GM23338 (cell line): Measurements from ENCODE around the gene BATF3. TPM values are rescaled to one million over a fixed set of nuclear protein-coding genes. Genes with fewer than 3 reads are reported as not detected.

ENCODE experiments used
- ATAC-seq: fragments of 200-7000 bp; cut with Tn5 transposase; 3 replicates; pipeline ENCODE4 v1.9.1; 2020
- DNase-seq: peaks from one replicate; pipeline ENCODE4 v3.0.0-alpha.2; 2015; ENCODE audit warnings: low spot score
- H2AFZ ChIP-seq: fragments of 200-600 bp; sonication (generic); 2 replicates; pipeline ENCODE4 v1.8.0; 2016; ENCODE audit warnings: antibody characterized with exemption, mild to moderate bottlenecking, moderate library complexity
- H3F3A ChIP-seq: fragments of 200-600 bp; sonication (generic); replicated peaks from 2 replicates; pipeline ENCODE4 v1.8.0; 2017; ENCODE audit warnings: antibody characterized with exemption, mixed run types, low read depth
- H3K27ac ChIP-seq: fragments of 200-600 bp; sonication (generic); 2 replicates; pipeline ENCODE4 v1.6.1; 2016; ENCODE audit warnings: low read depth
- H3K27me3 ChIP-seq: fragments of 200-600 bp; sonication (generic); 2 replicates; pipeline ENCODE4 v1.8.0; 2016; ENCODE audit warnings: mild to moderate bottlenecking, mixed run types, moderate library complexity; ENCODE audit not compliant: insufficient read depth
- H3K36me3 ChIP-seq: fragments of 200-600 bp; sonication (generic); 2 replicates; pipeline ENCODE4 v1.8.0; 2016; ENCODE audit warnings: mild to moderate bottlenecking; ENCODE audit not compliant: insufficient read depth
- H3K4me1 ChIP-seq: fragments of 200-600 bp; sonication (generic); 2 replicates; pipeline ENCODE4 v1.8.0; 2016; ENCODE audit warnings: mild to moderate bottlenecking, moderate library complexity; ENCODE audit not compliant: insufficient read depth
- H3K4me2 ChIP-seq: fragments of 200-600 bp; sonication (generic); 2 replicates; pipeline ENCODE4 v1.7.1; 2017; ENCODE audit warnings: mixed run types
- H3K4me3 ChIP-seq: fragments of 200-600 bp; sonication (generic); 2 replicates; pipeline ENCODE4 v1.6.1; 2016; ENCODE audit warnings: mixed run types
- H3K79me2 ChIP-seq: fragments of 200-600 bp; sonication (generic); replicated peaks from 2 replicates; pipeline ENCODE4 v1.8.0; 2017; ENCODE audit warnings: mild to moderate bottlenecking; ENCODE audit not compliant: insufficient read depth
- H3K9me2 ChIP-seq: fragments of 200-600 bp; sonication (generic); 2 replicates; pipeline ENCODE4 v1.8.0; 2017; ENCODE audit not compliant: insufficient read depth
- H4K20me1 ChIP-seq: fragments of 200-600 bp; sonication (generic); replicated peaks from 2 replicates; pipeline ENCODE4 v1.8.0; 2017; ENCODE audit warnings: mild to moderate bottlenecking; ENCODE audit not compliant: insufficient read depth
- H3K27ac Mint-ChIP-seq: 2 replicates; pipeline ENCODE4 v1.8.0; 2020; ENCODE audit warnings: inconsistent platforms, mild to moderate bottlenecking, moderate library complexity, mixed read lengths
- H3K27me3 Mint-ChIP-seq: 3 replicates; pipeline ENCODE4 v1.8.0; 2022; ENCODE audit warnings: low read depth, mild to moderate bottlenecking, moderate library complexity, mixed read lengths, inconsistent platforms; ENCODE audit not compliant: insufficient read depth, poor library complexity
- H3K36me3 Mint-ChIP-seq: 3 replicates; pipeline ENCODE4 v1.8.0; 2021; ENCODE audit warnings: low read depth, mild to moderate bottlenecking, inconsistent platforms, moderate library complexity, mixed read lengths
- H3K4me1 Mint-ChIP-seq: 3 replicates; pipeline ENCODE4 v1.8.0; 2020; ENCODE audit warnings: mild to moderate bottlenecking, inconsistent platforms, mixed read lengths
- H3K4me3 Mint-ChIP-seq: 3 replicates; pipeline ENCODE4 v1.8.0; 2021; ENCODE audit warnings: moderate library complexity, mild to moderate bottlenecking, inconsistent platforms, mixed read lengths
- H3K9me3 Mint-ChIP-seq: 3 replicates; pipeline ENCODE4 v1.8.0; 2020; ENCODE audit warnings: moderate library complexity, mild to moderate bottlenecking, inconsistent platforms, mixed read lengths
- CREB1 ChIP-seq: fragments of 250-450 bp; sonication (Bioruptor Pico); IDR thresholded peaks from 2 replicates; pipeline ENCODE4 v1.5.0; 2020; ENCODE audit warnings: low read depth, mild to moderate bottlenecking, moderate library complexity
- EZH2 ChIP-seq: fragments of 200-600 bp; sonication (generic); IDR thresholded peaks from one replicate; pipeline ENCODE4 v1.8.0; 2017; ENCODE audit warnings: antibody characterized with exemption, mild to moderate bottlenecking, low read depth; ENCODE audit not compliant: unreplicated experiment
- EZH2phosphoT487 ChIP-seq: fragments of 200-600 bp; sonication (generic); IDR thresholded peaks from one replicate; pipeline ENCODE4 v1.8.1; 2018; ENCODE audit warnings: antibody characterized with exemption; ENCODE audit not compliant: unreplicated experiment
- JUNB ChIP-seq: IDR thresholded peaks from one replicate; pipeline ENCODE4 v1.6.1; 2016; ENCODE audit warnings: antibody characterized with exemption; ENCODE audit not compliant: unreplicated experiment
- NANOG ChIP-seq: IDR thresholded peaks from 2 replicates; pipeline ENCODE4 v1.6.1; 2016; ENCODE audit warnings: antibody characterized with exemption, borderline replicate concordance
- POLR2AphosphoS5 ChIP-seq: IDR thresholded peaks from 2 replicates; pipeline ENCODE4 v1.6.1; 2016; ENCODE audit warnings: antibody characterized with exemption, low read depth
- REST ChIP-seq: IDR thresholded peaks from one replicate; pipeline ENCODE4 v1.6.1; 2018; ENCODE audit warnings: antibody characterized with exemption; ENCODE audit not compliant: unreplicated experiment
- STAT1 ChIP-seq: IDR thresholded peaks from one replicate; pipeline ENCODE4 v1.6.1; 2016; ENCODE audit warnings: antibody characterized with exemption; ENCODE audit not compliant: unreplicated experiment
- ZNF114 ChIP-seq: fragments of 250-450 bp; sonication (Bioruptor Pico); IDR thresholded peaks from 2 replicates; pipeline ENCODE4 v1.5.0; 2020; ENCODE audit warnings: mild to moderate bottlenecking, moderate library complexity
- ZNF331 ChIP-seq: fragments of 250-450 bp; sonication (Bioruptor Pico); IDR thresholded peaks from 2 replicates; pipeline ENCODE4 v1.5.0; 2020; ENCODE audit warnings: low read depth, mild to moderate bottlenecking, moderate library complexity
- polyA plus RNA-seq: library from polyadenylated mRNA; unstranded; fragments of >200 nt; fragmentation: Nextera tagmentation; extraction: Ambion mirVana; gene quantifications from 2 replicates; pipeline ENCODE4 v1.2.1, GENCODE V29; 2016
- total RNA-seq: library from RNA; depleted of rRNA; stranded (reverse); fragments of >200 nt; shearing (Covaris generic); gene quantifications from 2 replicates; pipeline ENCODE4 v1.2.3, GENCODE V29; 2014
- TF ChIP-seq, protein P1 (sequence below): fragments of 250-450 bp; sonication (Bioruptor Pico); IDR thresholded peaks from 2 replicates; pipeline ENCODE4 v1.5.0; 2020; ENCODE audit warnings: mild to moderate bottlenecking, moderate library complexity
- TF ChIP-seq, protein P2 (sequence below): IDR thresholded peaks from 2 replicates; pipeline ENCODE4 v1.6.1; 2016; ENCODE audit warnings: antibody characterized with exemption
- TF ChIP-seq, protein P3 (sequence below), 2 experiments: fragments of 200-600 bp in 1 of 2; sonication (generic) in 1 of 2; conservative IDR thresholded peaks; 2 replicates each; pipeline versions ENCODE4 v1.5.1 to v1.6.1; 2016 to 2017; ENCODE audit warnings: antibody characterized with exemption in 2 of 2, low read depth in 2 of 2, mild to moderate bottlenecking in 2 of 2, moderate library complexity in 1 of 2

BATF3 gene
- total and polyA plus RNA-seq, 2 experiments from 2014 or later: 3.6 to 7.8 TPM

DNA sequence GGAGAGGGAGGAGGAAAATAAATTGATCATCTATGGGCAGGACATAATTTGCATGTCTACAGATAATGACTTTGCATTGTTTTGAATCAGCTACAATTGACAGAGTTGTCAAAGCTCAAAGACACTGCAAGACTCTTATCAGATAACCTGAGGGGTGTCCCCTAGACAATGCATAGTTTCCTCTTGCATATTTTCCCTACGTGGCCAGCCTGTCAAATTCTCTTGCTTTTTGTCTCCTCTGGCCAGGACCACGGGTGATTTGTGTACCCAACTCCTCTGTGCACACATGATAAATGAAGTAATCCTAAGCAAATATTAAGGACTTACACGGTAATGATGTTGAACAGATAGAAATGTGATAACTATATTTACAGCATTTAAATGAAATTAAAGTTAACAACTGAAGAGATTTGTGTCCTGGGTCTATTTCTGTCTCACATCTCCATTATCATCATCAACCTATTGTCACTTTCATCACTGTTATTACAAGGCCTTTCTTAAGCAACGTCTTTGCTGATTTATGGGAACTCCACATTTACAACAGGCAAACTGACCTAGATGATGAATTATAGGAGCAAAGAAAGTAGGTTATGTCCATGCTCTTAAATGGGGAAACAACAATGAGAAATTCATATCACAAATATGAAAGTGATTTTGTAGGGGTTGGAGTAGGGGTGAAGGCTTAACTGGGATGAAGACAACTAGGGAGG is 18.8 kb downstream of the BATF3 start:
- H3F3A ChIP-seq: no peaks in the 10 kb centered on the region
- DNase-seq (no peak), ATAC-seq (no peak)
- H3K4me3 ChIP-seq: no peak overlapping the region
- H3K4me1 ChIP-seq: no peaks in the 10 kb centered on the region; the same call in 1 of the 2 replicates
- H3K27ac ChIP-seq: no peak overlapping the region
- peaks cover 23% of the 10 kb centered on the region for H3K4me1 Mint-ChIP-seq
- no peaks in the 10 kb centered on the region; the same call in 2 of the 3 replicates for H3K36me3 Mint-ChIP-seq
- TF ChIP-seq, protein P1, sequence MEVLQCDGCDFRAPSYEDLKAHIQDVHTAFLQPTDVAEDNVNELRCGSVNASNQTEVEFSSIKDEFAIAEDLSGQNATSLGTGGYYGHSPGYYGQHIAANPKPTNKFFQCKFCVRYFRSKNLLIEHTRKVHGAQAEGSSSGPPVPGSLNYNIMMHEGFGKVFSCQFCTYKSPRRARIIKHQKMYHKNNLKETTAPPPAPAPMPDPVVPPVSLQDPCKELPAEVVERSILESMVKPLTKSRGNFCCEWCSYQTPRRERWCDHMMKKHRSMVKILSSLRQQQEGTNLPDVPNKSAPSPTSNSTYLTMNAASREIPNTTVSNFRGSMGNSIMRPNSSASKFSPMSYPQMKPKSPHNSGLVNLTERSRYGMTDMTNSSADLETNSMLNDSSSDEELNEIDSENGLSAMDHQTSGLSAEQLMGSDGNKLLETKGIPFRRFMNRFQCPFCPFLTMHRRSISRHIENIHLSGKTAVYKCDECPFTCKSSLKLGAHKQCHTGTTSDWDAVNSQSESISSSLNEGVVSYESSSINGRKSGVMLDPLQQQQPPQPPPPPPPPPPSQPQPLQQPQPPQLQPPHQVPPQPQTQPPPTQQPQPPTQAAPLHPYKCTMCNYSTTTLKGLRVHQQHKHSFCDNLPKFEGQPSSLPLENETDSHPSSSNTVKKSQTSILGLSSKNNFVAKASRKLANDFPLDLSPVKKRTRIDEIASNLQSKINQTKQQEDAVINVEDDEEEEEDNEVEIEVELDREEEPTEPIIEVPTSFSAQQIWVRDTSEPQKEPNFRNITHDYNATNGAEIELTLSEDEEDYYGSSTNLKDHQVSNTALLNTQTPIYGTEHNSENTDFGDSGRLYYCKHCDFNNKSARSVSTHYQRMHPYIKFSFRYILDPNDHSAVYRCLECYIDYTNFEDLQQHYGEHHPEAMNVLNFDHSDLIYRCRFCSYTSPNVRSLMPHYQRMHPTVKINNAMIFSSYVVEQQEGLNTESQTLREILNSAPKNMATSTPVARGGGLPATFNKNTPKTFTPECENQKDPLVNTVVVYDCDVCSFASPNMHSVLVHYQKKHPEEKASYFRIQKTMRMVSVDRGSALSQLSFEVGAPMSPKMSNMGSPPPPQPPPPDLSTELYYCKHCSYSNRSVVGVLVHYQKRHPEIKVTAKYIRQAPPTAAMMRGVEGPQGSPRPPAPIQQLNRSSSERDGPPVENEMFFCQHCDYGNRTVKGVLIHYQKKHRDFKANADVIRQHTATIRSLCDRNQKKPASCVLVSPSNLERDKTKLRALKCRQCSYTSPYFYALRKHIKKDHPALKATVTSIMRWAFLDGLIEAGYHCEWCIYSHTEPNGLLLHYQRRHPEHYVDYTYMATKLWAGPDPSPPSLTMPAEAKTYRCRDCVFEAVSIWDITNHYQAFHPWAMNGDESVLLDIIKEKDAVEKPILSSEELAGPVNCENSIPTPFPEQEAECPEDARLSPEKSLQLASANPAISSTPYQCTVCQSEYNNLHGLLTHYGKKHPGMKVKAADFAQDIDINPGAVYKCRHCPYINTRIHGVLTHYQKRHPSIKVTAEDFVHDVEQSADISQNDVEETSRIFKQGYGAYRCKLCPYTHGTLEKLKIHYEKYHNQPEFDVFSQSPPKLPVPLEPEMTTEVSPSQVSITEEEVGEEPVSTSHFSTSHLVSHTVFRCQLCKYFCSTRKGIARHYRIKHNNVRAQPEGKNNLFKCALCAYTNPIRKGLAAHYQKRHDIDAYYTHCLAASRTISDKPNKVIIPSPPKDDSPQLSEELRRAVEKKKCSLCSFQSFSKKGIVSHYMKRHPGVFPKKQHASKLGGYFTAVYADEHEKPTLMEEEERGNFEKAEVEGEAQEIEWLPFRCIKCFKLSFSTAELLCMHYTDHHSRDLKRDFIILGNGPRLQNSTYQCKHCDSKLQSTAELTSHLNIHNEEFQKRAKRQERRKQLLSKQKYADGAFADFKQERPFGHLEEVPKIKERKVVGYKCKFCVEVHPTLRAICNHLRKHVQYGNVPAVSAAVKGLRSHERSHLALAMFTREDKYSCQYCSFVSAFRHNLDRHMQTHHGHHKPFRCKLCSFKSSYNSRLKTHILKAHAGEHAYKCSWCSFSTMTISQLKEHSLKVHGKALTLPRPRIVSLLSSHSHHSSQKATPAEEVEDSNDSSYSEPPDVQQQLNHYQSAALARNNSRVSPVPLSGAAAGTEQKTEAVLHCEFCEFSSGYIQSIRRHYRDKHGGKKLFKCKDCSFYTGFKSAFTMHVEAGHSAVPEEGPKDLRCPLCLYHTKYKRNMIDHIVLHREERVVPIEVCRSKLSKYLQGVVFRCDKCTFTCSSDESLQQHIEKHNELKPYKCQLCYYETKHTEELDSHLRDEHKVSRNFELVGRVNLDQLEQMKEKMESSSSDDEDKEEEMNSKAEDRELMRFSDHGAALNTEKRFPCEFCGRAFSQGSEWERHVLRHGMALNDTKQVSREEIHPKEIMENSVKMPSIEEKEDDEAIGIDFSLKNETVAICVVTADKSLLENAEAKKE (CRISPR knock-in tag): no peak
- TF ChIP-seq, protein P2, sequence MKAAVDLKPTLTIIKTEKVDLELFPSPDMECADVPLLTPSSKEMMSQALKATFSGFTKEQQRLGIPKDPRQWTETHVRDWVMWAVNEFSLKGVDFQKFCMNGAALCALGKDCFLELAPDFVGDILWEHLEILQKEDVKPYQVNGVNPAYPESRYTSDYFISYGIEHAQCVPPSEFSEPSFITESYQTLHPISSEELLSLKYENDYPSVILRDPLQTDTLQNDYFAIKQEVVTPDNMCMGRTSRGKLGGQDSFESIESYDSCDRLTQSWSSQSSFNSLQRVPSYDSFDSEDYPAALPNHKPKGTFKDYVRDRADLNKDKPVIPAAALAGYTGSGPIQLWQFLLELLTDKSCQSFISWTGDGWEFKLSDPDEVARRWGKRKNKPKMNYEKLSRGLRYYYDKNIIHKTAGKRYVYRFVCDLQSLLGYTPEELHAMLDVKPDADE: no peak
- no peak for TF ChIP-seq ZNF331 (CRISPR knock-in tag)
- no peak for TF ChIP-seq POLR2AphosphoS5
- TF ChIP-seq CREB1 (CRISPR knock-in tag): no peak
- TF ChIP-seq JUNB: no peak
- no peak for TF ChIP-seq REST
- no peak for TF ChIP-seq NANOG
- TF ChIP-seq EZH2phosphoT487: no peak
- TF ChIP-seq STAT1: no peak
- TF ChIP-seq, protein P3, sequence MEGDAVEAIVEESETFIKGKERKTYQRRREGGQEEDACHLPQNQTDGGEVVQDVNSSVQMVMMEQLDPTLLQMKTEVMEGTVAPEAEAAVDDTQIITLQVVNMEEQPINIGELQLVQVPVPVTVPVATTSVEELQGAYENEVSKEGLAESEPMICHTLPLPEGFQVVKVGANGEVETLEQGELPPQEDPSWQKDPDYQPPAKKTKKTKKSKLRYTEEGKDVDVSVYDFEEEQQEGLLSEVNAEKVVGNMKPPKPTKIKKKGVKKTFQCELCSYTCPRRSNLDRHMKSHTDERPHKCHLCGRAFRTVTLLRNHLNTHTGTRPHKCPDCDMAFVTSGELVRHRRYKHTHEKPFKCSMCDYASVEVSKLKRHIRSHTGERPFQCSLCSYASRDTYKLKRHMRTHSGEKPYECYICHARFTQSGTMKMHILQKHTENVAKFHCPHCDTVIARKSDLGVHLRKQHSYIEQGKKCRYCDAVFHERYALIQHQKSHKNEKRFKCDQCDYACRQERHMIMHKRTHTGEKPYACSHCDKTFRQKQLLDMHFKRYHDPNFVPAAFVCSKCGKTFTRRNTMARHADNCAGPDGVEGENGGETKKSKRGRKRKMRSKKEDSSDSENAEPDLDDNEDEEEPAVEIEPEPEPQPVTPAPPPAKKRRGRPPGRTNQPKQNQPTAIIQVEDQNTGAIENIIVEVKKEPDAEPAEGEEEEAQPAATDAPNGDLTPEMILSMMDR (conservative IDR thresholded peaks at IDR 0.05; ENCODE audit: low read depth in 2 of 2): no peak
- TF ChIP-seq EZH2: no peak
- no peak for TF ChIP-seq ZNF114
- H3K27ac Mint-ChIP-seq: no peak overlapping the region
- H3K36me3 ChIP-seq: no peaks in the 10 kb centered on the region
- no peak overlapping the region for H3K4me3 Mint-ChIP-seq
- H2AFZ ChIP-seq: no peak overlapping the region
- H3K27me3 Mint-ChIP-seq: peaks cover 3% of the 10 kb centered on the region
- H3K4me2 ChIP-seq: no peak overlapping the region
- no peaks in the 10 kb centered on the region for H3K27me3 ChIP-seq
- H3K79me2 ChIP-seq: no peaks in the 10 kb centered on the region
- H3K9me3 Mint-ChIP-seq: no peaks in the 10 kb centered on the region
- H4K20me1 ChIP-seq: no peaks in the 10 kb centered on the region
- peaks cover 19% of the 10 kb centered on the region for H3K9me2 ChIP-seq
